Suprapubic skin (tissue), 4 donors: Measurements from ENCODE around the gene MYH16. TPM values are rescaled to one million over a fixed set of nuclear protein-coding genes. Genes with fewer than 3 reads are reported as not detected.

Experiments
- DNase-seq, 2 donors: peaks; one replicate each; pipeline ENCODE4 v3.0.0-alpha.2; 2019; ENCODE audit warnings: low spot score in 2 of 2
- H3K27ac ChIP-seq: fragments of 200-600 bp; sonication (generic); one replicate; pipeline ENCODE4 v1.5.1; 2019
- H3K27me3 ChIP-seq: fragments of 200-600 bp; sonication (generic); one replicate; pipeline ENCODE4 v1.5.1; 2019
- H3K36me3 ChIP-seq: fragments of 200-600 bp; sonication (generic); one replicate; pipeline ENCODE4 v1.5.1; 2019
- H3K4me1 ChIP-seq: fragments of 200-600 bp; sonication (generic); one replicate; pipeline ENCODE4 v1.5.1; 2019
- H3K4me3 ChIP-seq: fragments of 200-600 bp; sonication (generic); one replicate; pipeline ENCODE4 v1.5.1; 2019; ENCODE audit warnings: mild to moderate bottlenecking
- H3K9me3 ChIP-seq: fragments of 200-600 bp; sonication (generic); one replicate; pipeline ENCODE4 v1.5.1; 2019
- CTCF ChIP-seq, 2 donors: fragments of 200-600 bp in 1 of 2; fragments of 450-650 bp in 1 of 2; sonication (generic) in 1 of 2; IDR thresholded peaks; one replicate each; pipeline ENCODE4 v1.5.1; 2016 to 2019; ENCODE audit warnings: antibody characterized with exemption in 2 of 2, mild to moderate bottlenecking in 1 of 2, moderate library complexity in 1 of 2
- EP300 ChIP-seq: sonication (generic); formaldehyde crosslinking; IDR thresholded peaks from one replicate; pipeline ENCODE4 v1.6.1; 2017; ENCODE audit warnings: antibody characterized with exemption
- POLR2A ChIP-seq, 2 donors: fragments of 450-650 bp; IDR thresholded peaks; one replicate each; pipeline ENCODE4 v1.6.1; 2017; ENCODE audit warnings: antibody characterized with exemption in 2 of 2, mild to moderate bottlenecking in 2 of 2, moderate library complexity in 2 of 2
- POLR2AphosphoS5 ChIP-seq, 3 donors: sonication (generic); formaldehyde crosslinking; IDR thresholded peaks; one replicate each; pipeline ENCODE4 v1.6.1; 2017; ENCODE audit warnings: antibody characterized with exemption in 3 of 3
- WGBS: methylation state at CpG from one replicate; pipeline ENCODE4 v1.1.5; 2018; 5-methylcytosine and 5-hydroxymethylcytosine counted together
- total RNA-seq, 4 donors: library from RNA; depleted of rRNA; stranded (reverse); fragments of >200 nt; gene quantifications; one replicate each; pipeline ENCODE4 v1.1.0, GENCODE V29; 2016

Gene MYH16
- total RNA-seq, 4 donors from 2014 or later: not detected

- WGBS: 90% methylated on average over 7 of the region's 7 CpGs
- no peaks in the 10 kb centered on the region for H3K9me3 ChIP-seq
- no peaks in the 10 kb centered on the region for H3K27me3 ChIP-seq
- TF ChIP-seq CTCF (IDR thresholded peaks at IDR 0.05) (no peak), POLR2AphosphoS5 (IDR thresholded peaks at IDR 0.05) (no peak), POLR2A (IDR thresholded peaks at IDR 0.05) (no peak), EP300 (no peak)
- no peaks in the 10 kb centered on the region for H3K36me3 ChIP-seq
- H3K4me1 ChIP-seq: peaks cover 8% of the 10 kb centered on the region
- no peak overlapping the region for H3K4me3 ChIP-seq
- no peak for DNase-seq
- no peak overlapping the region for H3K27ac ChIP-seq
Observed at GRCh38 chr7:99308461-99309074, 35.9 kb downstream of the MYH16 start.

DNA sequence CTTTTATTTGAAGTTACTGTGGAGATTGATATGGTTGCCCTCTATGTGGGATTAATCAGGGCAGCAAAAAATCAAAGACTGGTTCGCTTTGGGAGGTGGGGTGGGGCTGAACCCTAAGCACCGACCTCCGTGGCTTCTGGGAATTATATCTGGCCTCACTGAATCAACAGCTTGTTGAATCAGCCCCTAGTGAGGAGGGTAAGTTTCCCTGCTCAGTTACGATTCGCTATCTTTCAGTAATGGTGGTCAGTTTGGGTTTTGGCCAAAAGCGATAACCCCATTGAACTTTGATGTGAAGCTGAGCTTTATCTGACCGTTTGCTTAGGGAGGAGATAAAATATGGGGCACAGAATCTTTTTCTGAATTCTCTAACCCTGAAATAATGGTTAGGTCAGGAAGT, 36.5 kb downstream of the MYH16 start:
- Histone ChIP-seq H3K4me1 (peaks cover 8% of the 10 kb centered on the region), H3K4me3 (no peak overlapping the region), H3K27ac (no peak overlapping the region), H3K9me3 (no peaks in the 10 kb centered on the region), H3K36me3 (no peaks in the 10 kb centered on the region), H3K27me3 (no peaks in the 10 kb centered on the region)
- 95% methylated on average over 7 of the region's 7 CpGs for WGBS
- no peak for DNase-seq
- TF ChIP-seq CTCF (IDR thresholded peaks at IDR 0.05) (no peak), EP300 (no peak)

GRCh38 chr7:99310004-99310403, 37.4 kb downstream of the MYH16 start:
- WGBS: 96% methylated on average over 4 of the region's 4 CpGs
- H3K27ac ChIP-seq: no peak overlapping the region
- no peak overlapping the region for H3K4me3 ChIP-seq
- H3K9me3 ChIP-seq: no peaks in the 10 kb centered on the region
- TF ChIP-seq POLR2A (IDR thresholded peaks at IDR 0.05): no peak
- no peak for TF ChIP-seq CTCF (IDR thresholded peaks at IDR 0.05)
- no peak for TF ChIP-seq EP300
- TF ChIP-seq POLR2AphosphoS5 (IDR thresholded peaks at IDR 0.05): no peak
- H3K4me1 ChIP-seq: peaks cover 8% of the 10 kb centered on the region
- no peaks in the 10 kb centered on the region for H3K27me3 ChIP-seq
- no peaks in the 10 kb centered on the region for H3K36me3 ChIP-seq
- no peak for DNase-seq

- Histone ChIP-seq H3K4me1 (peaks cover 8% of the 10 kb centered on the region), H3K9me3 (no peaks in the 10 kb centered on the region), H3K4me3 (no peak overlapping the region), H3K27me3 (no peaks in the 10 kb centered on the region), H3K27ac (no peak overlapping the region), H3K36me3 (no peaks in the 10 kb centered on the region)
- peak in 1 of 2 donors; percentile 72 for DNase-seq
- no peak for TF ChIP-seq POLR2A (IDR thresholded peaks at IDR 0.05)
- TF ChIP-seq POLR2AphosphoS5 (IDR thresholded peaks at IDR 0.05): no peak
- TF ChIP-seq EP300: no peak
- TF ChIP-seq CTCF (IDR thresholded peaks at IDR 0.05): no peak
- whole genome bisulfite sequencing: 85% methylated on average over 9 of the region's 9 CpGs
Observed at GRCh38 chr7:99311702-99312101, 39.1 kb downstream of the MYH16 start.

DNA sequence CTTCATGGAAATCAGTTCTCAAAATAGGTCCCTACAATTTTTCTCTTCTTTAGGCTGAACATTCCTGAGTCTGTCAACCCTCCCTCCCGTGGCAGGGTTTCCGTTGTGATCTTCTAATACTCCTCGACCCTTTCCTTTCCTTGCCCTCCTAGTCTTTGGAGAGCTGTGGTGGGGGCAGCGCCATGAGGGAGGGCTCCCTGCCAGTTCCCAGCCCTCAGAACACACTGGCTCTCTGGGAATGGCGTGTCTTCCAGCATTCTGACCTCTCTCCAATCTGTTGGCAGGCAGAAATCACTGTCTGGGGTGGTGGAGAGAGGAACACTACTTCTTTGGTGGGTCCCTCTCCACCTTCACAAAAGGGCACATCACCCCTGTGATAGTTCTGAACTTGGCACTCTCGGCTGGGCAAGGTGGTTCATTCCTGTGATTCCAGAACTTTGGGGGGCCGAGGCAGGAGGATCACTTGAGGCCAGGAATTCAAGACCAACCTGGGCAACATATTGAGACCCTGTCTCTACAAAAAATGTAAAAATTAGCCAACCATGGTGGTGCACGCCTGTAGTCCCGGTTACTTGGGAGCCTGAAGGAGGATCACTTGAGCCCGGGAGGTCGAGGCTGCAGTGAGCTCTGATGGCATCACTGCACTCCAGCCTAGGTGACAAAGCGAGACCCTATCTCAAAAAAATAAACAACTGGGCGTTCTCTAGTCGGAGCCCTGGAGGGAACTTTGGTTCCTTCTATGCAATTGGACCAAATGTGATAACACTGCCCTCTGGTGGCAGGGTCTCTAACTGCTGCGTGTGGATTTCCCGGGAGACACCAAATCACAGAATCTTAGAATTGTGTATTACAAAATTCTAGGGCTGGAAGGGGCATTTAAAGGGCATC, 39.9 kb downstream of the MYH16 start:
- H3K27me3 ChIP-seq: no peaks in the 10 kb centered on the region
- no peak for TF ChIP-seq POLR2AphosphoS5 (IDR thresholded peaks at IDR 0.05)
- TF ChIP-seq CTCF (IDR thresholded peaks at IDR 0.05): peak; percentile 77 to 82
- H3K4me3 ChIP-seq: no peak overlapping the region
- H3K9me3 ChIP-seq: no peaks in the 10 kb centered on the region
- no peaks in the 10 kb centered on the region for H3K36me3 ChIP-seq
- 35% methylated on average over 15 of the region's 16 CpGs for WGBS
- H3K27ac ChIP-seq: no peak overlapping the region
- DNase-seq: peak in 1 of 2 donors; percentile 32
- H3K4me1 ChIP-seq: peaks cover 8% of the 10 kb centered on the region
